HCT116 (cell line): ENCODE data around the gene PRKAR2A. TPM values are rescaled to one million over a fixed set of nuclear protein-coding genes. Genes with fewer than 3 reads are reported as not detected.
"Not testable (repeated sequence)": the region's sequence is repeated elsewhere in the genome, so short reads cannot be mapped to it uniquely, and the experiment has no call there.

ENCODE experiments used
- ATAC-seq: fragments of 200-7000 bp; cut with Tn5 transposase; 2 replicates; pipeline ENCODE4 v1.9.1; 2020; ENCODE audit warnings: mild to moderate bottlenecking, moderate library complexity
- BruUV-seq: library from RNA; stranded (reverse); fragments of 400-500 nt; replicated peaks from 2 replicates; lab custom pipeline; 2021; lab: Mats Ljungman, UMichigan
- CTCF ChIA-PET: fragments of 300-600 bp; sonication (Branson Sonifier 250); formaldehyde crosslinking; loops from one replicate; lab custom pipeline; 2021; ENCODE audit warnings: antibody characterized with exemption; lab: Charles Lee
- POLR2A ChIA-PET: fragments of 300-600, 350-600 bp; sonication (Branson Sonifier 250); formaldehyde crosslinking; loops from one replicate; lab custom pipeline; 2021; ENCODE audit warnings: antibody characterized with exemption; lab: Charles Lee
- RAD21 ChIA-PET, 2 experiments: fragments of 300-600 bp; sonication (Branson Sonifier 250); formaldehyde crosslinking; loops; one replicate each; lab custom pipeline; 2023; ENCODE audit warnings: low total read pairs in 2 of 2; ENCODE audit not compliant: uncharacterized antibody in 2 of 2, unreplicated experiment in 2 of 2, low non-redundant PET in 1 of 2; lab: Charles Lee
- DNase-seq: peaks from one replicate; pipeline ENCODE4 v3.0.0-alpha.2; 2010; ENCODE audit warnings: low read depth, low spot score
- H2AFZ ChIP-seq: fragments of 200-600 bp; shearing (Covaris generic), sonication (generic); 2 replicates; pipeline ENCODE4 v1.6.1; 2017; ENCODE audit warnings: low read depth, mixed run types, mixed read lengths, antibody characterized with exemption, low read length; ENCODE audit not compliant: poor library complexity, severe bottlenecking
- H3K27ac ChIP-seq: 2 replicates; pipeline ENCODE4 v1.5.1; 2012; ENCODE audit warnings: low read depth, low read length
- H3K27me3 ChIP-seq: fragments of 200-600 bp; sonication (generic); 2 replicates; pipeline ENCODE4 v1.6.1; 2016; ENCODE audit warnings: mixed run types, low read length, mixed read lengths; ENCODE audit not compliant: insufficient read depth
- H3K36me3 ChIP-seq, 2 experiments: fragments of 200-500 bp in 1 of 2; fragments of 200-600 bp in 1 of 2; sonication (Bioruptor generic) in 1 of 2; sonication (generic) in 1 of 2; 2 replicates each; pipeline versions ENCODE4 v1.5.1 to v1.6.1; 2014 to 2016; ENCODE audit warnings: low read length in 2 of 2, inconsistent platforms in 1 of 2, mixed read lengths in 1 of 2, mixed run types in 1 of 2; ENCODE audit not compliant: insufficient read depth in 2 of 2, control insufficient read depth in 1 of 2
- H3K4me1 ChIP-seq, 2 experiments: fragments of 200-600 bp in 1 of 2; sonication (generic) in 1 of 2; 2 replicates each; pipeline versions ENCODE4 v1.5.1 to v1.6.1; 2012 to 2017; ENCODE audit warnings: low read length in 2 of 2, inconsistent platforms in 1 of 2, mild to moderate bottlenecking in 1 of 2, mixed read lengths in 1 of 2, mixed run types in 1 of 2, moderate library complexity in 1 of 2; ENCODE audit not compliant: insufficient read depth in 2 of 2, control insufficient read depth in 1 of 2
- H3K4me2 ChIP-seq: fragments of 200-600 bp; sonication (generic); 2 replicates; pipeline ENCODE4 v1.6.1; 2017; ENCODE audit warnings: mixed run types, low read length, mixed read lengths
- H3K4me3 ChIP-seq, 2 experiments: fragments of 200-600 bp in 1 of 2; sonication (generic) in 1 of 2; replicated peaks in 1 of 2; 2 replicates each; pipeline ENCODE4 v1.5.1; 2011 to 2016; ENCODE audit warnings: low read length in 2 of 2, control low read depth in 1 of 2, low read depth in 1 of 2, mild to moderate bottlenecking in 1 of 2, mixed read lengths in 1 of 2, mixed run types in 1 of 2
- H3K79me2 ChIP-seq: fragments of 200-600 bp; sonication (generic); 2 replicates; pipeline ENCODE4 v1.6.1; 2017; ENCODE audit warnings: mild to moderate bottlenecking, mixed run types, low read length, moderate library complexity, mixed read lengths; ENCODE audit not compliant: insufficient read depth
- H3K9ac ChIP-seq: fragments of 200-600 bp; sonication (generic); 2 replicates; pipeline ENCODE4 v1.6.1; 2016; ENCODE audit warnings: low read length, mixed read lengths
- H3K9me2 ChIP-seq: fragments of 200-600 bp; sonication (generic), shearing (Covaris generic); 2 replicates; pipeline ENCODE4 v1.6.1; 2017; ENCODE audit warnings: mixed run types, mild to moderate bottlenecking, moderate library complexity; ENCODE audit not compliant: insufficient read depth
- H3K9me3 ChIP-seq, 2 experiments: fragments of 200-500 bp in 1 of 2; fragments of 200-600 bp in 1 of 2; sonication (Bioruptor generic) in 1 of 2; sonication (generic) in 1 of 2; 2 replicates each; pipeline ENCODE4 v1.6.1; 2014 to 2017; ENCODE audit warnings: low read length in 2 of 2, mixed read lengths in 2 of 2, inconsistent platforms in 1 of 2, low read depth in 1 of 2, mild to moderate bottlenecking in 1 of 2, mixed run types in 1 of 2, moderate library complexity in 1 of 2; ENCODE audit not compliant: control insufficient read depth in 1 of 2, insufficient read depth in 1 of 2
- H4K20me1 ChIP-seq: fragments of 200-600 bp; sonication (generic), shearing (Covaris generic); 2 replicates; pipeline ENCODE4 v1.6.1; 2017; ENCODE audit warnings: mixed run types, mild to moderate bottlenecking, moderate library complexity; ENCODE audit not compliant: insufficient read depth
- ATF3 ChIP-seq: IDR thresholded peaks from 2 replicates; pipeline ENCODE4 v1.6.1; 2012
- CBX3 ChIP-seq: IDR thresholded peaks from 2 replicates; pipeline ENCODE4 v1.6.1; 2012; ENCODE audit warnings: low read depth
- CEBPB ChIP-seq: IDR thresholded peaks from 2 replicates; pipeline ENCODE4 v1.6.1; 2012; ENCODE audit warnings: low read depth
- ELF1 ChIP-seq: IDR thresholded peaks from 2 replicates; pipeline ENCODE4 v1.6.1; 2012; ENCODE audit warnings: low read depth, borderline replicate concordance
- EZH2phosphoT487 ChIP-seq: fragments of 200-600 bp; IDR thresholded peaks from 2 replicates; pipeline ENCODE4 v1.6.1; 2018; ENCODE audit warnings: antibody characterized with exemption, borderline replicate concordance
- MAX ChIP-seq: IDR thresholded peaks from 2 replicates; pipeline ENCODE4 v1.6.1; 2012
- POLR2AphosphoS5 ChIP-seq: IDR thresholded peaks from 2 replicates; pipeline ENCODE4 v1.6.1; 2011; ENCODE audit warnings: mild to moderate bottlenecking, low read depth, low read length, moderate library complexity
- RAD21 ChIP-seq: IDR thresholded peaks from 2 replicates; pipeline ENCODE4 v1.6.1; 2012; ENCODE audit warnings: low read depth, mild to moderate bottlenecking
- REST ChIP-seq: IDR thresholded peaks from 2 replicates; pipeline ENCODE4 v1.6.1; 2012; ENCODE audit warnings: low read depth
- SIN3A ChIP-seq: IDR thresholded peaks from 2 replicates; pipeline ENCODE4 v1.6.1; 2012; ENCODE audit warnings: low read depth
- SRF ChIP-seq: IDR thresholded peaks from 2 replicates; pipeline ENCODE4 v1.6.1; 2012; ENCODE audit warnings: low read depth
- intact Hi-C: fragments of 100-400 bp; cut with micrococcal nuclease; formaldehyde crosslinking; loops from 2 replicates; pipeline ENCODE4 v1.10.0; 2022
- total RNA-seq: library from RNA; stranded (reverse); gene quantifications from one replicate; pipeline ENCODE4 v1.2.1, GENCODE V29; 2021; ENCODE audit not compliant: unreplicated experiment

Gene PRKAR2A
- total RNA-seq, 1 experiment from 2014 or later, result 63.3 TPM

DNA sequence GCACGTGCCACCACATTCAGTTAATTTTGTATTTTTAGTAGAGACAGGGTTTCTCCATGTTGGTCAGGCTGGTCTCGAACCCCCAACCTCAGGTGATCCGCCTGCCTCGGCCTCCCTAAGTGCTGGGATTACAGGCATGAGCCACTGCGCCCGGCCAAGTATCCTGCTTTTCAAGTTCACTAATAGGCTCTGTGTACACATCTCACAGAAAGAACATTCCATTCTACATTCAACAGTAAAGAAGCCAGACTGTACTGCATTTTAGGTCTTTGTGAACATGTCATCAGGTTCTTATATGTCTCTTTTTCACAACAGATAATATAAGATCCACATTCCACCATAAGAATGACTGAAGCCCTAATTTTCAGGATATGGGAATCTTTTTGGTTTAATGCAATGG is 88.1 kb downstream of the PRKAR2A start:
- H3K27me3 ChIP-seq, H3K4me3 ChIP-seq, BruUV-seq, H3K9me3 ChIP-seq, H3K4me1 ChIP-seq, ATAC-seq, POLR2A ChIA-PET, H3K27ac ChIP-seq, H2AFZ ChIP-seq, H3K79me2 ChIP-seq, H3K4me2 ChIP-seq, H4K20me1 ChIP-seq, H3K9me2 ChIP-seq, RAD21 ChIA-PET, H3K9ac ChIP-seq, intact Hi-C loops, DNase-seq: not testable (repeated sequence)
- CTCF ChIA-PET, result interaction anchor here (1.1 to 1.5 kb wide), 2 partner anchors 19 to 20 kb away, joined by 3 to 7 read pairs; no protein-coding TSS in a partner anchor
- H3K36me3 ChIP-seq, result peaks cover 7 to 10% of the 10 kb centered on the region in 2 experiments

GRCh38 chr3:48759071-48759470 is 88.6 kb downstream of the PRKAR2A start:
- Histone ChIP-seq H3K4me2 (no peak overlapping the region), H3K27me3 (no peaks in the 10 kb centered on the region), H3K79me2 (no peaks in the 10 kb centered on the region), H3K4me3 (no peak overlapping the region), H2AFZ (no peak overlapping the region), H3K4me1 (no peaks in the 10 kb centered on the region), H3K9ac (no peak overlapping the region), H3K27ac (no peak overlapping the region), H4K20me1 (no peaks in the 10 kb centered on the region), H3K9me2 (no peaks in the 10 kb centered on the region), H3K36me3 (peaks cover 2 to 6% of the 10 kb centered on the region in 2 experiments), H3K9me3 (no peaks in the 10 kb centered on the region)
- CTCF ChIA-PET, result interaction anchor here (1.5 kb wide), 1 partner anchor 19 kb away, joined by 3 read pairs; no protein-coding TSS in a partner anchor
- DNase-seq, result no peak
- RAD21 ChIA-PET, result no interaction called here
- POLR2A ChIA-PET, result no interaction called here
- intact Hi-C loops, result no loop called here
- no peak for ATAC-seq
- BruUV-seq, result no TSS peak
- no peak for TF ChIP-seq REST
- no peak for TF ChIP-seq CBX3
- no peak for TF ChIP-seq SIN3A
- no peak for TF ChIP-seq ATF3
- TF ChIP-seq CEBPB, result no peak
- TF ChIP-seq EZH2phosphoT487, result no peak
- no peak for TF ChIP-seq RAD21
- no peak for TF ChIP-seq SRF
- no peak for TF ChIP-seq POLR2AphosphoS5
- no peak for TF ChIP-seq MAX
- TF ChIP-seq ELF1, result no peak
